OCI-LY7 (cell line): ENCODE measurements around the gene GSE1. TPM values are rescaled to one million over a fixed set of nuclear protein-coding genes. Genes with fewer than 3 reads are reported as not detected.

Experiments
- BruUV-seq: library from RNA; stranded (reverse); fragments of 400-500 nt; replicated peaks from 2 replicates; lab custom pipeline; 2021; lab: Mats Ljungman, UMichigan
- CTCF ChIA-PET: fragments of 300-600 bp; sonication (Branson Sonifier 250); formaldehyde crosslinking; loops from one replicate; lab custom pipeline; 2022; ENCODE audit warnings: antibody characterized with exemption; ENCODE audit not compliant: unreplicated experiment; lab: Charles Lee
- POLR2A ChIA-PET: fragments of 300-600 bp; sonication (Branson Sonifier 250); formaldehyde crosslinking; loops from one replicate; lab custom pipeline; 2022; ENCODE audit warnings: antibody characterized with exemption; lab: Charles Lee
- DNase-seq: peaks from one replicate; pipeline ENCODE4 v3.0.0-alpha.2; 2015; ENCODE audit warnings: low spot score
- H2AFZ ChIP-seq: fragments of 200-600 bp; sonication (generic), shearing (Covaris generic); 2 replicates; pipeline ENCODE4 v1.6.1; 2014; ENCODE audit warnings: mild to moderate bottlenecking, antibody characterized with exemption, low read length, moderate library complexity
- H3K27ac ChIP-seq: fragments of 200-600 bp; sonication (generic); 2 replicates; pipeline ENCODE4 v1.5.1; 2014; ENCODE audit warnings: mixed run types, low read depth, mild to moderate bottlenecking, moderate library complexity, low read length, inconsistent platforms; ENCODE audit not compliant: poor library complexity, severe bottlenecking
- H3K36me3 ChIP-seq: fragments of 200-600 bp; sonication (generic); 2 replicates; pipeline ENCODE4 v1.6.1; 2014; ENCODE audit warnings: mild to moderate bottlenecking, antibody characterized with exemption, low read length, moderate library complexity, mixed read lengths; ENCODE audit not compliant: insufficient read depth
- H3K4me1 ChIP-seq: fragments of 200-600 bp; sonication (generic); 2 replicates; pipeline ENCODE4 v1.5.1; 2014; ENCODE audit warnings: mild to moderate bottlenecking, low read length; ENCODE audit not compliant: insufficient read depth, poor library complexity, severe bottlenecking
- H3K4me2 ChIP-seq: fragments of 200-600 bp; sonication (generic); 2 replicates; pipeline ENCODE4 v1.6.1; 2014; ENCODE audit warnings: mild to moderate bottlenecking, low read length
- H3K4me3 ChIP-seq: fragments of 200-600 bp; sonication (generic); 2 replicates; pipeline ENCODE4 v1.5.1; 2014; ENCODE audit warnings: mild to moderate bottlenecking, low read depth, low read length; ENCODE audit not compliant: poor library complexity, severe bottlenecking
- H3K79me2 ChIP-seq: fragments of 200-600 bp; sonication (generic); 2 replicates; pipeline ENCODE4 v1.6.1; 2016; ENCODE audit warnings: low read depth, mild to moderate bottlenecking, low read length, moderate library complexity, mixed read lengths; ENCODE audit not compliant: insufficient read depth
- H3K9me2 ChIP-seq: fragments of 200-600 bp; sonication (generic); 2 replicates; pipeline ENCODE4 v1.6.1; 2016; ENCODE audit warnings: mild to moderate bottlenecking, low read length, mixed read lengths; ENCODE audit not compliant: insufficient read depth
- H3K9me3 ChIP-seq: fragments of 200-600 bp; sonication (generic); 2 replicates; pipeline ENCODE4 v1.6.1; 2014; ENCODE audit warnings: mild to moderate bottlenecking, mixed run types, low read length, mixed read lengths
- H4K20me1 ChIP-seq: fragments of 200-600 bp; sonication (generic); 2 replicates; pipeline ENCODE4 v1.6.1; 2014; ENCODE audit warnings: mild to moderate bottlenecking, antibody characterized with exemption, low read length, moderate library complexity, mixed read lengths; ENCODE audit not compliant: insufficient read depth
- CTCF ChIP-seq: fragments of 200-600 bp; sonication (generic); conservative IDR thresholded peaks from 2 replicates; pipeline ENCODE4 v1.5.1; 2014; ENCODE audit warnings: mild to moderate bottlenecking, antibody characterized with exemption, low read length, moderate library complexity, mixed read lengths
- EZH2phosphoT487 ChIP-seq: fragments of 200-600 bp; sonication (generic); IDR thresholded peaks from 2 replicates; pipeline ENCODE4 v1.6.1; 2018; ENCODE audit warnings: low read depth, borderline replicate concordance, mild to moderate bottlenecking, mixed run types, antibody characterized with exemption, low read length, moderate library complexity, mixed read lengths
- intact Hi-C: fragments of 100-400 bp; cut with micrococcal nuclease; formaldehyde crosslinking; loops from one replicate; pipeline ENCODE4 v1.10.0; 2022; ENCODE audit not compliant: unreplicated experiment
- total RNA-seq, 2 experiments: library from RNA; depleted of rRNA in 1 of 2; stranded (reverse); fragments of >200 nt in 1 of 2; shearing (Covaris generic) in 1 of 2; gene quantifications; 2 replicates each; pipeline ENCODE4 v1.2.3, GENCODE V29; 2014 to 2022

Gene GSE1
- total RNA-seq, 2 experiments from 2014 or later: 30.9 to 66.6 TPM

- H3K79me2 ChIP-seq: no peaks in the 10 kb centered on the region
- peak overlapping the region; percentile 48; the same call in 1 of the 2 replicates for H2AFZ ChIP-seq
- peak overlapping the region; percentile 48 for H3K27ac ChIP-seq
- H3K4me1 ChIP-seq: peaks cover 68% of the 10 kb centered on the region
- CTCF ChIA-PET: interaction anchor here (0.6 kb wide), 1 partner anchor 56 kb away, joined by 3 read pairs; no protein-coding TSS in a partner anchor
- 0 out of 2 replicates have a peak, but pooled peaks have one; percentile 22 for TF ChIP-seq CTCF
- TF ChIP-seq EZH2phosphoT487: no peak
- no TSS peak for BruUV-seq
- peak overlapping the region; percentile 82 for H3K4me2 ChIP-seq
- POLR2A ChIA-PET: interaction anchor here (0.5 kb wide), 1 partner anchor 60 kb away, joined by 5 read pairs; no protein-coding TSS in a partner anchor
- H3K36me3 ChIP-seq: no peaks in the 10 kb centered on the region
- peak overlapping the region; percentile 52 for H3K4me3 ChIP-seq
- no peaks in the 10 kb centered on the region for H4K20me1 ChIP-seq
- no peaks in the 10 kb centered on the region for H3K9me3 ChIP-seq
- intact Hi-C loops: no loop called here
- DNase-seq: peak; percentile 40
- no peaks in the 10 kb centered on the region for H3K9me2 ChIP-seq
Measured at GRCh38 chr16:85607796-85608514, 5.2 kb upstream of the GSE1 start.

- Histone ChIP-seq H3K27ac (no peak overlapping the region), H4K20me1 (no peaks in the 10 kb centered on the region), H3K4me2 (peak overlapping the region; percentile 82), H3K79me2 (no peaks in the 10 kb centered on the region), H3K9me2 (no peaks in the 10 kb centered on the region), H3K4me3 (no peak overlapping the region), H2AFZ (no peak overlapping the region), H3K9me3 (no peaks in the 10 kb centered on the region), H3K36me3 (no peaks in the 10 kb centered on the region), H3K4me1 (peaks cover 63% of the 10 kb centered on the region)
- intact Hi-C loops: no loop called here
- ChIA-PET POLR2A (interaction anchor here (0.5 kb wide), 1 partner anchor 61 kb away, joined by 5 read pairs; no protein-coding TSS in a partner anchor), CTCF (no interaction called here)
- no peak for TF ChIP-seq EZH2phosphoT487
- no peak for TF ChIP-seq CTCF
- no peak for DNase-seq
- BruUV-seq: no TSS peak
Measured at GRCh38 chr16:85608515-85608885, 4.6 kb upstream of the GSE1 start.

- no peak overlapping the region for H3K4me3 ChIP-seq
- no peaks in the 10 kb centered on the region for H3K36me3 ChIP-seq
- H3K9me3 ChIP-seq: no peaks in the 10 kb centered on the region
- no peaks in the 10 kb centered on the region for H3K9me2 ChIP-seq
- H3K4me1 ChIP-seq: peaks cover 61% of the 10 kb centered on the region
- BruUV-seq: no TSS peak
- ChIA-PET POLR2A (interaction anchor here (0.5 to 1.3 kb wide), 2 partner anchors 46 to 61 kb away, joined by 3 to 5 read pairs; no protein-coding TSS in a partner anchor), CTCF (interaction anchor here (0.6 to 1.0 kb wide), 3 partner anchors 32 to 908 kb away, joined by 3 to 5 read pairs (median 4); no protein-coding TSS in a partner anchor)
- H3K27ac ChIP-seq: no peak overlapping the region
- intact Hi-C loops: no loop called here
- no peak for DNase-seq
- H3K79me2 ChIP-seq: no peaks in the 10 kb centered on the region
- no peak overlapping the region for H2AFZ ChIP-seq
- no peaks in the 10 kb centered on the region for H4K20me1 ChIP-seq
- no peak overlapping the region for H3K4me2 ChIP-seq
- TF ChIP-seq CTCF: no peak
- no peak for TF ChIP-seq EZH2phosphoT487
Measured at GRCh38 chr16:85608887-85609286, 4.2 kb upstream of the GSE1 start.
